GM12872 (cell line): Measurements from ENCODE around the gene SELENOS.

ENCODE experiments used
- CTCF ChIP-seq: IDR thresholded peaks from 3 replicates; pipeline ENCODE4 v1.5.1; 2011; ENCODE audit warnings: low read depth, mild to moderate bottlenecking, low read length, moderate library complexity; ENCODE audit not compliant: insufficient read depth

The SELENOS gene

GRCh38 chr15:101308604-101309435 is 31.5 kb upstream of the SELENOS start:
- no peak for TF ChIP-seq CTCF

GRCh38 chr15:101307897-101308603 is 30.8 kb upstream of the SELENOS start:
- no peak for TF ChIP-seq CTCF

GRCh38 chr15:101307048-101307896 is 30.0 kb upstream of the SELENOS start:
- no peak for TF ChIP-seq CTCF

GRCh38 chr15:101306341-101307047 is 29.2 kb upstream of the SELENOS start:
- no peak for TF ChIP-seq CTCF

- TF ChIP-seq CTCF: no peak
Measured at GRCh38 chr15:101305820-101306255, 28.6 kb upstream of the SELENOS start.

- TF ChIP-seq CTCF: no peak
Measured at GRCh38 chr15:101303408-101303807, 26.1 kb upstream of the SELENOS start.
